Testis (tissue), 3 donors: ENCODE results near the gene PAX8. TPM values are rescaled to one million over a fixed set of nuclear protein-coding genes. Genes with fewer than 3 reads are reported as not detected.
A peak's percentile ranks its signal among the peaks of the same experiment; 100 is the strongest.

Experiments
- DNase-seq: peaks from one replicate; pipeline ENCODE4 v3.0.0-alpha.2; 2019
- H3K27ac ChIP-seq, 2 donors: fragments of 200-600 bp; sonication (generic); one replicate each; pipeline ENCODE4 v1.5.1; 2019
- H3K27me3 ChIP-seq: fragments of 200-600 bp; sonication (generic); one replicate; pipeline ENCODE4 v1.5.1; 2019
- H3K36me3 ChIP-seq: fragments of 200-600 bp; sonication (generic); one replicate; pipeline ENCODE4 v1.5.1; 2017; ENCODE audit warnings: low read depth; ENCODE audit errors: missing control alignments
- H3K4me1 ChIP-seq: fragments of 200-600 bp; sonication (generic); one replicate; pipeline ENCODE4 v1.5.1; 2019
- H3K4me3 ChIP-seq, 2 donors: fragments of 200-600 bp; sonication (generic); one replicate each; pipeline ENCODE4 v1.5.1; 2017 to 2019
- H3K9me3 ChIP-seq: fragments of 200-600 bp; sonication (generic); one replicate; pipeline ENCODE4 v1.5.1; 2017
- CTCF ChIP-seq, 3 experiments: fragments of 450-650 bp in 2 of 3; fragments of 200-600 bp in 1 of 3; sonication (generic) in 1 of 3; IDR thresholded peaks; one replicate each; pipeline ENCODE4 v1.5.1; 2016 to 2019; ENCODE audit warnings: antibody characterized with exemption in 3 of 3, mild to moderate bottlenecking in 2 of 3, moderate library complexity in 1 of 3
- POLR2A ChIP-seq: fragments of 450-650 bp; IDR thresholded peaks from one replicate; pipeline ENCODE4 v1.6.1; 2017; ENCODE audit warnings: antibody characterized with exemption, mild to moderate bottlenecking, moderate library complexity
- WGBS, 2 donors: methylation state at CpG; one replicate each; pipeline ENCODE4 v1.1.5; 2018; 5-methylcytosine and 5-hydroxymethylcytosine counted together
- intact Hi-C: fragments of 100-400 bp; cut with DNase I; formaldehyde crosslinking; loops from one replicate; pipeline ENCODE4 v1.15.1; 2023; ENCODE audit warnings: low total_unique reads
- polyA plus RNA-seq: library from polyadenylated mRNA; stranded (reverse); fragments of 350-450 nt; fragmentation: Illumina TruSeq; extraction: RNeasy Lipid Tissue Mini Kit (QIAGEN cat#74804); gene quantifications from one replicate; pipeline ENCODE4 v1.2.3, GENCODE V29; 2014; ENCODE audit warnings: low read depth, low replicate concordance; ENCODE audit not compliant: insufficient read depth
- total RNA-seq, 2 donors: library from RNA; depleted of rRNA; stranded (reverse); fragments of >200 nt; gene quantifications; one replicate each; pipeline ENCODE4 v1.2.3, GENCODE V29; 2016

PAX8 gene
- total and polyA plus RNA-seq, 3 donors from 2014 or later, result 4.7 to 22.3 (median 5.4) TPM

GRCh38 chr2:113227290-113227689 is 51.4 kb downstream of the PAX8 start:
- H3K27me3 ChIP-seq, result no peaks in the 10 kb centered on the region
- no peak overlapping the region for H3K4me3 ChIP-seq
- 88 to 94% methylated on average over 1 of the region's 1 CpG for WGBS, 2 donors
- intact Hi-C loops, result no loop called here
- no peak for DNase-seq
- no peaks in the 10 kb centered on the region for H3K36me3 ChIP-seq
- H3K27ac ChIP-seq, result no peak overlapping the region
- TF ChIP-seq POLR2A (no peak), CTCF (IDR thresholded peaks at IDR 0.05) (no peak)
- no peaks in the 10 kb centered on the region for H3K4me1 ChIP-seq
- no peaks in the 10 kb centered on the region for H3K9me3 ChIP-seq

- TF ChIP-seq POLR2A, result no peak
- TF ChIP-seq CTCF (IDR thresholded peaks at IDR 0.05), result no peak
- Histone ChIP-seq H3K27ac (no peak overlapping the region), H3K9me3 (no peaks in the 10 kb centered on the region), H3K4me3 (no peak overlapping the region), H3K4me1 (no peaks in the 10 kb centered on the region), H3K27me3 (no peaks in the 10 kb centered on the region), H3K36me3 (no peaks in the 10 kb centered on the region)
- intact Hi-C loops, result no loop called here
- WGBS, 2 donors, result 65 to 84% methylated on average over 4 of the region's 4 CpGs
- DNase-seq, result no peak
These were observed 52.3 kb downstream of the PAX8 start for GRCh38 chr2:113226462-113226861.

- no peaks in the 10 kb centered on the region for H3K9me3 ChIP-seq
- no peak overlapping the region for H3K27ac ChIP-seq
- intact Hi-C loops, result no loop called here
- H3K36me3 ChIP-seq, result no peaks in the 10 kb centered on the region
- 58 to 66% methylated on average over 11 to 12 of the region's 12 CpGs for WGBS, 2 donors
- DNase-seq, result peak; percentile 39
- H3K4me3 ChIP-seq, result no peak overlapping the region
- TF ChIP-seq POLR2A (no peak), CTCF (IDR thresholded peaks at IDR 0.05) (no peak)
- H3K4me1 ChIP-seq, result no peaks in the 10 kb centered on the region
- H3K27me3 ChIP-seq, result no peaks in the 10 kb centered on the region
These were observed 53.2 kb downstream of the PAX8 start for GRCh38 chr2:113225263-113226259.

- DNase-seq, result no peak
- intact Hi-C loops, result no loop called here
- 74 to 77% methylated on average over 2 of the region's 2 CpGs for WGBS, 2 donors
- no peaks in the 10 kb centered on the region for H3K27me3 ChIP-seq
- no peaks in the 10 kb centered on the region for H3K9me3 ChIP-seq
- TF ChIP-seq CTCF (IDR thresholded peaks at IDR 0.05) (no peak), POLR2A (no peak)
- no peak overlapping the region for H3K4me3 ChIP-seq
- H3K36me3 ChIP-seq, result no peaks in the 10 kb centered on the region
- H3K4me1 ChIP-seq, result no peaks in the 10 kb centered on the region
- no peak overlapping the region for H3K27ac ChIP-seq
These were observed 54.0 kb downstream of the PAX8 start for GRCh38 chr2:113224647-113225236.
